Bone marrow (tissue), 2 donors: Measurements from ENCODE around the gene NRXN3.

Experiments
- DNase-seq, 2 donors: peaks; one replicate each; lab custom pipeline; 2025; lab: John Stamatoyannopoulos, UW

NRXN3 gene

GRCh38 chr14:79418649-79419415, 1248.7 kb downstream of the NRXN3 start:
- no peak for DNase-seq

GRCh38 chr14:79419571-79420327, 1249.6 kb downstream of the NRXN3 start:
- DNase-seq = no peak

- DNase-seq = no peak
Observed at GRCh38 chr14:79420725-79421124, 1250.6 kb downstream of the NRXN3 start.

- DNase-seq = no peak
Observed at GRCh38 chr14:79421811-79422210, 1251.6 kb downstream of the NRXN3 start.

GRCh38 chr14:79424462-79424861, 1254.3 kb downstream of the NRXN3 start:
- no peak for DNase-seq

- DNase-seq = no peak
Observed at GRCh38 chr14:79426103-79426755, 1256.1 kb downstream of the NRXN3 start.

- no peak for DNase-seq
Observed at GRCh38 chr14:79432640-79433039, 1262.5 kb downstream of the NRXN3 start.

GRCh38 chr14:79436335-79436734, 1266.2 kb downstream of the NRXN3 start:
- no peak for DNase-seq

GRCh38 chr14:79437951-79438350, 1267.8 kb downstream of the NRXN3 start:
- DNase-seq = no peak

GRCh38 chr14:79438696-79439342, 1268.6 kb downstream of the NRXN3 start:
- DNase-seq = no peak

- no peak for DNase-seq
Observed at GRCh38 chr14:79442786-79443185, 1272.6 kb downstream of the NRXN3 start.

GRCh38 chr14:79443602-79444001, 1273.4 kb downstream of the NRXN3 start:
- DNase-seq = no peak

GRCh38 chr14:79448960-79449359, 1278.8 kb downstream of the NRXN3 start:
- DNase-seq = no peak

- DNase-seq = no peak
Observed at GRCh38 chr14:79451601-79452000, 1281.4 kb downstream of the NRXN3 start.

- no peak for DNase-seq
Observed at GRCh38 chr14:79453276-79453675, 1283.1 kb downstream of the NRXN3 start.

- DNase-seq = no peak
Observed at GRCh38 chr14:79464468-79464867, 1294.3 kb downstream of the NRXN3 start.

GRCh38 chr14:79465651-79466050, 1295.5 kb downstream of the NRXN3 start:
- no peak for DNase-seq

GRCh38 chr14:79466938-79467527, 1296.9 kb downstream of the NRXN3 start:
- DNase-seq = no peak

- DNase-seq = no peak
Observed at GRCh38 chr14:79467835-79468234, 1297.7 kb downstream of the NRXN3 start.

- no peak for DNase-seq
Observed at GRCh38 chr14:79468486-79468885, 1298.3 kb downstream of the NRXN3 start.

GRCh38 chr14:79473651-79474050, 1303.5 kb downstream of the NRXN3 start:
- DNase-seq = no peak
